Gastroesophageal sphincter (tissue), 4 donors: ENCODE results near the gene BRDT. TPM values are rescaled to one million over a fixed set of nuclear protein-coding genes. Genes with fewer than 3 reads are reported as not detected.

Source experiments
- ATAC-seq: fragments of 150-250 bp; one replicate; pipeline ENCODE4 v1.9.1; 2016; ENCODE audit warnings: mild to moderate bottlenecking, moderate library complexity
- H3K27ac ChIP-seq, 4 donors: fragments of 200-600 bp; sonication (generic) in 3 of 4; 1 replicate in 3 of 4; 2 replicates in 1 of 4; pipeline ENCODE4 v1.5.1; 2016 to 2019
- H3K27me3 ChIP-seq: fragments of 200-600 bp; sonication (generic); one replicate; pipeline ENCODE4 v1.5.1; 2019
- H3K36me3 ChIP-seq, 2 donors: fragments of 200-600 bp; sonication (generic); one replicate each; pipeline ENCODE4 v1.5.1; 2019; ENCODE audit warnings: control low read depth in 1 of 2
- H3K4me1 ChIP-seq, 3 donors: fragments of 200-600 bp; sonication (generic); 1 replicate in 2 of 3; 2 replicates in 1 of 3; pipeline ENCODE4 v1.5.1; 2016 to 2019; ENCODE audit warnings: control low read depth in 2 of 3
- H3K4me3 ChIP-seq, 2 donors: fragments of 200-600 bp; sonication (generic); one replicate each; pipeline ENCODE4 v1.5.1; 2019; ENCODE audit warnings: mild to moderate bottlenecking in 1 of 2, moderate library complexity in 1 of 2
- H3K9me3 ChIP-seq, 3 donors: fragments of 200-600 bp; sonication (generic); one replicate each; pipeline ENCODE4 v1.5.1; 2017 to 2019; ENCODE audit warnings: control low read depth in 2 of 3
- EP300 ChIP-seq: sonication (generic); formaldehyde crosslinking; IDR thresholded peaks from one replicate; pipeline ENCODE4 v1.6.1; 2017; ENCODE audit warnings: antibody characterized with exemption, mild to moderate bottlenecking
- POLR2A ChIP-seq, 2 donors: fragments of 450-650 bp; IDR thresholded peaks; one replicate each; pipeline ENCODE4 v1.6.1; 2017; ENCODE audit warnings: antibody characterized with exemption in 2 of 2, mild to moderate bottlenecking in 2 of 2, moderate library complexity in 1 of 2
- POLR2AphosphoS5 ChIP-seq: sonication (generic); formaldehyde crosslinking; IDR thresholded peaks from one replicate; pipeline ENCODE4 v1.6.1; 2017; ENCODE audit warnings: antibody characterized with exemption
- WGBS, 2 donors: methylation state at CpG; one replicate each; pipeline ENCODE4 v1.1.5; 2018; ENCODE audit warnings: low coverage in 1 of 2; 5-methylcytosine and 5-hydroxymethylcytosine counted together
- total RNA-seq, 4 donors: library from RNA; depleted of rRNA; stranded (reverse); fragments of >200 nt; gene quantifications; one replicate each; pipeline ENCODE4 v1.1.0, GENCODE V29; 2016
- TF ChIP-seq, protein P1 (sequence below), 4 experiments: fragments of 200-600 bp in 2 of 4; fragments of 450-650 bp in 2 of 4; sonication (generic) in 1 of 4; IDR thresholded peaks; one replicate each; pipeline ENCODE4 v1.5.1; 2017 to 2019; ENCODE audit warnings: antibody characterized with exemption in 4 of 4, mild to moderate bottlenecking in 2 of 4, moderate library complexity in 2 of 4

Gene BRDT
- total RNA-seq, 4 donors from 2014 or later = not detected

- WGBS, 2 donors = 4 to 17% methylated on average over 2 of the region's 2 CpGs
- Histone ChIP-seq H3K9me3 (no peaks in the 10 kb centered on the region), H3K4me3 (no peak overlapping the region), H3K27me3 (no peaks in the 10 kb centered on the region), H3K36me3 (no peaks in the 10 kb centered on the region), H3K4me1 (peaks cover 0 to 6% (median 0%) of the 10 kb centered on the region in 3 donors), H3K27ac (no peak overlapping the region)
- TF ChIP-seq EP300 (no peak), POLR2AphosphoS5 (no peak), POLR2A (IDR thresholded peaks at IDR 0.05) (no peak)
- TF ChIP-seq, protein P1, sequence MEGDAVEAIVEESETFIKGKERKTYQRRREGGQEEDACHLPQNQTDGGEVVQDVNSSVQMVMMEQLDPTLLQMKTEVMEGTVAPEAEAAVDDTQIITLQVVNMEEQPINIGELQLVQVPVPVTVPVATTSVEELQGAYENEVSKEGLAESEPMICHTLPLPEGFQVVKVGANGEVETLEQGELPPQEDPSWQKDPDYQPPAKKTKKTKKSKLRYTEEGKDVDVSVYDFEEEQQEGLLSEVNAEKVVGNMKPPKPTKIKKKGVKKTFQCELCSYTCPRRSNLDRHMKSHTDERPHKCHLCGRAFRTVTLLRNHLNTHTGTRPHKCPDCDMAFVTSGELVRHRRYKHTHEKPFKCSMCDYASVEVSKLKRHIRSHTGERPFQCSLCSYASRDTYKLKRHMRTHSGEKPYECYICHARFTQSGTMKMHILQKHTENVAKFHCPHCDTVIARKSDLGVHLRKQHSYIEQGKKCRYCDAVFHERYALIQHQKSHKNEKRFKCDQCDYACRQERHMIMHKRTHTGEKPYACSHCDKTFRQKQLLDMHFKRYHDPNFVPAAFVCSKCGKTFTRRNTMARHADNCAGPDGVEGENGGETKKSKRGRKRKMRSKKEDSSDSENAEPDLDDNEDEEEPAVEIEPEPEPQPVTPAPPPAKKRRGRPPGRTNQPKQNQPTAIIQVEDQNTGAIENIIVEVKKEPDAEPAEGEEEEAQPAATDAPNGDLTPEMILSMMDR (IDR thresholded peaks at IDR 0.05) = no peak
- no peak for ATAC-seq
Measured at GRCh38 chr1:91929250-91929649, 20.0 kb upstream of the BRDT start.

DNA sequence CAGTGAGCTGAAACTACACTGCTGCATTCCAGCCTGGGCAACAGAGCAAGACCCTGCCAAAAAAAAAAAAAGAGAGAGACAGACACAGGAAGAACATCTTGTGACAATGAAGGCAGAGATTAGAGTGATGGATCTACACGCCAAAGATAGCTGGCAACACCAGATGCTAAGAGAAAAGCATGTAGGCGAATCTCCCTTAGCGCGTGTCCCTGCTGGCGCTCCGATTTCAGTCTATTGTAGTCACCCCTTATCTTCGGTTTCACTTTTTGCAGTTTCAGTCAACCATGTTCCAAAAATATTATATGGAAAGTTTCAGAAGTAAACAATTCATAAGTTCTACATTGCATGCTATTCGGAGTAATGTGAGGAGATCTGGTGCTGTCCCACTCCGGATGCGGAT, 11.6 kb upstream of the BRDT start:
- H3K4me1 ChIP-seq = no peaks in the 10 kb centered on the region
- H3K27me3 ChIP-seq = no peaks in the 10 kb centered on the region
- 93 to 100% methylated on average over 9 to 10 of the region's 10 CpGs for WGBS, 2 donors
- H3K27ac ChIP-seq = no peak overlapping the region
- no peak for TF ChIP-seq POLR2AphosphoS5
- TF ChIP-seq, protein P1 (IDR thresholded peaks at IDR 0.05) = no peak
- TF ChIP-seq POLR2A (IDR thresholded peaks at IDR 0.05) = no peak
- no peak for TF ChIP-seq EP300
- peaks cover 0 to 11% (median 0%) of the 10 kb centered on the region in 3 donors for H3K9me3 ChIP-seq
- H3K36me3 ChIP-seq = no peaks in the 10 kb centered on the region
- H3K4me3 ChIP-seq = no peak overlapping the region
- ATAC-seq = no peak

DNA sequence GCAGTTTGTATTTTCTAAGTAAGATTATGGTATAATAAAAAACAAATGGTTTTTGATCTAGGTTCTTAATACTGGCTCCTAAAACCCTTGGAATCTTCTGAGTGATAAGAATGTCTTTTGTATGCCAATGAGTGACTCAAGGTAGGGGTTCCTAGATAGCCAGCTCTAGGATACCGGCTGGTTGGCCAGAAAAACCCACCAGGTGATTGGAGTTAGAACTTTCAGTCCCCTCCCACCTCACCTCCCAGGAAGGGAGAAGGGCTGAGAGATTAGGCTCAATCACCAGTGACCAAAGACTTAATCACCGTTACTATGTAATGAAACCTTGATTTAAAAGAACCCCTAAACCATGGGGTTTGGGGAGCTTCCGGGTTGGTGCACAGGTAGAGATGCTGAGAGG, 8.7 kb upstream of the BRDT start:
- Histone ChIP-seq H3K9me3 (peaks cover 0 to 11% (median 0%) of the 10 kb centered on the region in 3 donors), H3K27ac (no peak overlapping the region), H3K4me1 (no peaks in the 10 kb centered on the region), H3K27me3 (no peaks in the 10 kb centered on the region), H3K36me3 (no peaks in the 10 kb centered on the region), H3K4me3 (no peak overlapping the region)
- no peak for ATAC-seq
- TF ChIP-seq EP300 = no peak
- TF ChIP-seq, protein P1 (IDR thresholded peaks at IDR 0.05) = no peak
- TF ChIP-seq POLR2A (IDR thresholded peaks at IDR 0.05) = no peak
- no peak for TF ChIP-seq POLR2AphosphoS5
- WGBS, 2 donors = 57 to 80% methylated on average over 1 to 3 of the region's 3 CpGs

DNA sequence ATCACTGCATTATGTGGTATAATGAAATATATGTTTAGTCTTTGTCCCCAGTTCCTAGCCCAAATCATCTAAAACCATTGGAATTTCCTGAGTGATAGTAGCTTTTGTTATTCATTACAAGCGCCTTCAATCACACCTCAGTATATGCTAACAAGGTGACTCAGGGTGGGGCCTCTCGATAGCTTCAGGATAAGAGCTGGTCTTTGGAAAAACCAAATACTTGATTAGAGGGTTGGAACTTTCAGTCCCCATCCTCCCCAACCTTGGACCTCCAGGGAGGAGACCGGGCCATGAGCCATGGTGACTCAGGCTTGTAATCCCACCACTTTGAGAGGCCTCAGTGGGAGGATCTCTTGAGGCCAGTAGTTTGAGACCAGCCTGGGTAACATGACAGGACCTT, 5.1 kb upstream of the BRDT start:
- WGBS, 2 donors = 77 to 96% methylated on average over 3 of the region's 3 CpGs
- peaks cover 0 to 11% (median 0%) of the 10 kb centered on the region in 3 donors for H3K9me3 ChIP-seq
- no peaks in the 10 kb centered on the region for H3K27me3 ChIP-seq
- TF ChIP-seq, protein P1 (IDR thresholded peaks at IDR 0.05) = no peak
- no peak for TF ChIP-seq POLR2A (IDR thresholded peaks at IDR 0.05)
- TF ChIP-seq EP300 = no peak
- no peak for TF ChIP-seq POLR2AphosphoS5
- ATAC-seq = no peak
- H3K4me3 ChIP-seq = no peak overlapping the region
- no peaks in the 10 kb centered on the region for H3K4me1 ChIP-seq
- H3K36me3 ChIP-seq = no peaks in the 10 kb centered on the region
- H3K27ac ChIP-seq = no peak overlapping the region

DNA sequence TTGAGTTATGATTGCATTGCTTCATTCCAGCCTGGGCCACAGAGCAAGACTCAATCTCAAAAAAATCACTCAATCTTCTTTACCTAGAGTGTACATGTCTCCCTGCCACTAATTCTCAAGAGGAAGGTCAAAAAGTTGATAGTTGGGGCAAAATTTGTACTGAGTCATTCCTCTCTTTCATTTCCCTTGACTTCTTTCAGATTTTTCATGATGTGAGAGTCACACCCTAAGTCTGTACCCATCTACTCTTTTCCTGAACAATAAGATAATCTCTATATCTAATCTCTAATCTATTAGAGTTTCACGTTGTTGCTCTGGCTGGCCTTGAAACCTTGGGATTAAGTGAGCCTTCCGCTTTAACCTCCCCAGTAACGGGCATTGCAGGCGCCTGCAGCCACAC, 1.1 kb upstream of the BRDT start:
- Histone ChIP-seq H3K4me1 (no peaks in the 10 kb centered on the region), H3K27me3 (no peaks in the 10 kb centered on the region), H3K4me3 (no peak overlapping the region), H3K27ac (no peak overlapping the region), H3K9me3 (no peaks in the 10 kb centered on the region), H3K36me3 (no peaks in the 10 kb centered on the region)
- TF ChIP-seq POLR2A (IDR thresholded peaks at IDR 0.05) = no peak
- no peak for TF ChIP-seq POLR2AphosphoS5
- no peak for TF ChIP-seq EP300
- TF ChIP-seq, protein P1 (IDR thresholded peaks at IDR 0.05) = no peak
- 69 to 72% methylated on average over 3 to 4 of the region's 4 CpGs for WGBS, 2 donors
- no peak for ATAC-seq
